Mesodermal cell (in vitro differentiated cells): ENCODE results near the gene STAT3.

Experiments used
- H3K27ac ChIP-seq: 2 replicates; pipeline ENCODE4 v1.7.0; 2013; ENCODE audit warnings: mild to moderate bottlenecking, low read depth, low read length, moderate library complexity; ENCODE audit not compliant: severe bottlenecking
- H3K36me3 ChIP-seq: 2 replicates; pipeline ENCODE4 v1.7.1; 2013; ENCODE audit warnings: mild to moderate bottlenecking, low read length, moderate library complexity; ENCODE audit not compliant: control insufficient read depth, insufficient read depth
- H3K4me1 ChIP-seq: one replicate; pipeline ENCODE4 v1.7.1; 2013; ENCODE audit warnings: mild to moderate bottlenecking, low read length; ENCODE audit not compliant: insufficient read depth, control insufficient read depth, poor library complexity, severe bottlenecking
- H3K4me3 ChIP-seq: 2 replicates; pipeline ENCODE4 v1.7.0; 2013; ENCODE audit warnings: low read length, control low read depth, mild to moderate bottlenecking; ENCODE audit not compliant: insufficient read depth, poor library complexity, severe bottlenecking; ENCODE audit errors: extremely low read depth
- H3K9me3 ChIP-seq: 2 replicates; pipeline ENCODE4 v1.7.1; 2013; ENCODE audit warnings: mild to moderate bottlenecking, low read length, moderate library complexity; ENCODE audit not compliant: control insufficient read depth
- WGBS, 2 experiments: methylation state at CpG; one replicate each; pipeline ENCODE4 v1.1.5; 2013; ENCODE audit warnings: missing lambda C conversion rate in 2 of 2; ENCODE audit not compliant: insufficient coverage in 2 of 2; 5-methylcytosine and 5-hydroxymethylcytosine counted together

Gene STAT3

DNA sequence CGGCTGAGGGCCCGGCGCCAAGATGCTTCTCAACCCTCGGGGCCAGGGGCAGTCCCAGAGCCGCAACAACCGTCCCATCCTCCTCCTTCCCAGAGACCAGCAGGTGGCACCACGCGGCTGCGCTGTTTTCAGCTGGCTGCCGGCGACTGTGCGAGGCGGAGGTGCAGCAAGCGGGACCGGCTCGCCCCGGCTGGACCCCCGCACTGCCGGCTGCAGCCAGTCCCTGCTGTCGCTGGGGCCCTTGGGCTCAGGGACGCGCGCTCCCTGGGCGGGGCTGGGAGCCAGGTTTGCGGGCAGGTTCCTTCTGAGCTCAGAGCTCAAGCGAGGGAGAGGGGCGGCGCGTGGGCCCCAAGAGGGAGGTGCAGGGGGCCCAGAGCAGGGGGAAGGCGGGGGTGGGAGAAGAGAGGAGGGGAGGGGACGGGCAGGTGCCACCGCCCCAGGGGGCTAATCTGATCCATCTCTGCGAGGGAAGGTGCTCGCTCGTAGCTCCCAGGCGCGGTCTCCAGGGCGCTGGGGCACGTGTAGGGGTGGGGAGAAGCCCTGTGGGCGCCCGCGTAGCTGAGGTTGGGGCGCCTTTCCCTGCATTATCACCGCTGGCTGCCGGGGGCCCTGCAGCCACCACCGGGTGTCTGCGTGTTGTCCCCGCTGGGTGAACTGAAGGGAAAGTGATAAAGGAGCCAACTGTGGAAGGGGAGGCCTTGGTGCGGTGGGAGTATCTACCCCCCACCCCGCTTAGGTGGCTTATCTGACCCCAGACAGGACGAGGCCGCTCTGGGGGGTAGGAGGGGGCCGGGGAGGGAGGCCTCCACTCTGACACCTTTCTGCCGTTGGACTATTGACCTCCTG is 75.7 kb downstream of the STAT3 start:
- Histone ChIP-seq H3K4me3 (no peak overlapping the region), H3K4me1 (peaks cover 37% of the 10 kb centered on the region), H3K9me3 (no peaks in the 10 kb centered on the region), H3K36me3 (peaks cover 30% of the 10 kb centered on the region), H3K27ac (peak overlapping the region; percentile 50)
- WGBS, 2 experiments, result 21 to 23% methylated on average over 22 to 33 of the region's 54 CpGs

- Histone ChIP-seq H3K4me1 (peaks cover 37% of the 10 kb centered on the region), H3K27ac (peak overlapping the region; percentile 50), H3K4me3 (no peak overlapping the region), H3K9me3 (no peaks in the 10 kb centered on the region), H3K36me3 (peaks cover 25% of the 10 kb centered on the region)
- 50% methylated on average over 4 to 5 of the region's 5 CpGs for WGBS, 2 experiments
Observed at GRCh38 chr17:42312035-42312284, 76.3 kb downstream of the STAT3 start.

DNA sequence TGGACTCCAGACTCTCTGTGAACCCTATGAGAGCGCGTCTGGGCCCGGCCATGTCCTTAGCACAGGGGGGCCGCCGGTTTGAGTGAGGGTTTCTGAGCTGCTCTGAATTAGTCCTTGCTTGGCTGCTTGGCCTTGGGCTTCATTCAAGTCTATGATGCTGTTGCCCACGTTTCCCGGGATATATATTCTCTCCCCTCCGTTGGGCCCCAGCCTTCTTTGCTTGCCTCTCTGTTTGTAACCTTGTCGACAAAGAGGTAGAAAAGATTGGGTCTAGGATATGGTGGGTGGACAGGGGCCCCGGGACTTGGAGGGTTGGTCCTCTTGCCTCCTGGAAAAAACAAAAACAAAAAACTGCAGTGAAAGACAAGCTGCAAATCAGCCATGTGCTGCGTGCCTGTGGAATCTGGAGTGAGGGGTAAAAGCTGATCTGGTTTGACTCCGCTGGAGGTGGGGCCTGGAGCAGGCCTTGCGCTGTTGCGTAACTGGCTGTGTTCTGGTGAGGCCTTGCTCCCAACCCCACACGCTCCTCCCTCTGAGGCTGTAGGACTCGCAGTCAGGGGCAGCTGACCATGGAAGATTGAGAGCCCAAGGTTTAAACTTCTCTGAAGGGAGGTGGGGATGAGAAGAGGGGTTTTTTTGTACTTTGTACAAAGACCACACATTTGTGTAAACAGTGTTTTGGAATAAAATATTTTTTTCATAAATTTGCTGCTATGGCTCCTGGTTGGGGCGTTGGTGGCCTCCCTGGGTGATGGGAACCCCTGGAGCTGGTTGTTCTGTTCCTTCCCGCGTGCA is 76.8 kb downstream of the STAT3 start:
- Histone ChIP-seq H3K4me1 (peaks cover 37% of the 10 kb centered on the region), H3K9me3 (no peaks in the 10 kb centered on the region), H3K27ac (peak overlapping the region; percentile 50), H3K4me3 (no peak overlapping the region), H3K36me3 (peaks cover 20% of the 10 kb centered on the region)
- WGBS, 2 experiments, result 83 to 84% methylated on average over 16 to 17 of the region's 19 CpGs

DNA sequence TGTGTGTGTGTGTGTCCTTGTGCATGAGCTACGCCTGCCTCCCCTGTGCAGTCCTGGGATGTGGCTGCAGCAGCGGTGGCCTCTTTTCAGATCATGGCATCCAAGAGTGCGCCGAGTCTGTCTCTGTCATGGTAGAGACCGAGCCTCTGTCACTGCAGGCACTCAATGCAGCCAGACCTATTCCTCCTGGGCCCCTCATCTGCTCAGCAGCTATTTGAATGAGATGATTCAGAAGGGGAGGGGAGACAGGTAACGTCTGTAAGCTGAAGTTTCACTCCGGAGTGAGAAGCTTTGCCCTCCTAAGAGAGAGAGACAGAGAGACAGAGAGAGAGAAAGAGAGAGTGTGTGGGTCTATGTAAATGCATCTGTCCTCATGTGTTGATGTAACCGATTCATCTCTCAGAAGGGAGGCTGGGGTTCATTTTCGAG is 77.4 kb downstream of the STAT3 start:
- 88 to 91% methylated on average over 8 to 9 of the region's 9 CpGs for WGBS, 2 experiments
- H3K36me3 ChIP-seq, result peaks cover 13% of the 10 kb centered on the region
- H3K4me1 ChIP-seq, result peaks cover 38% of the 10 kb centered on the region
- H3K9me3 ChIP-seq, result no peaks in the 10 kb centered on the region
- H3K4me3 ChIP-seq, result no peak overlapping the region
- H3K27ac ChIP-seq, result peak overlapping the region; percentile 50

DNA sequence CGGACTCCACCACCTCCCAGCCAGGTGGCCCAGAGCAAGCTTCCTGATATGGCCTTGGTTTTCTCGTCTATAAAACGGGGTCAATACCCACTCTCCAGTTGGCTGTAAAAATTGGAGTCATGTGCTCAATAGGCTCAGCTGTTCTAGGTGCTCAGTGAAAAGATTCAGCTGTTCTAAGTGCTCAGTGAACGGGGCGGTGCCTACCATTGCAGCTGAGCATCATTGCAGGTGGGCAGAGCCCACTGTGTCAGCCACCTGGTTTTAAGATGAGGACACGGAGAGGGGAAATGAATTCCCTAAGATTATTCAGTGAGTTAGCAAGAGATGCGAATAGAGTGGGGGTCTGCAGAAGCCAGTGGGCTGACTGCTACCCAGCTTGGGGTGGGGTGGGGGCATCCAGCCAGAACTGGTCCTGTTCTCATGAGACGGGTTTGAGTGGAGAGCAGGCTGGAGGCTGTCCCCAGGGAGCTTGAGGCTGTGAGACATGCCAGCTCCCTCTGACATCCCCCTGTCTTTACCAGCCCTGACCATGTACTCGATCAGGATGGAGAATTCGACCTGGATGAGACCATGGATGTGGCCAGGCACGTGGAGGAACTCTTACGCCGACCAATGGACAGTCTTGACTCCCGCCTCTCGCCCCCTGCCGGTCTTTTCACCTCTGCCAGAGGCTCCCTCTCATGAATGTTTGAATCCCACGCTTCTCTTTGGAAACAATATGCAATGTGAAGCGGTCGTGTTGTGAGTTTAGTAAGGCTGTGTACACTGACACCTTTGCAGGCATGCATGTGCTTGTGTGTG is 78.1 kb downstream of the STAT3 start:
- H3K9me3 ChIP-seq, result no peaks in the 10 kb centered on the region
- H3K27ac ChIP-seq, result no peak overlapping the region
- H3K4me3 ChIP-seq, result no peak overlapping the region
- H3K4me1 ChIP-seq, result peaks cover 40% of the 10 kb centered on the region
- 87 to 88% methylated on average over 15 to 16 of the region's 19 CpGs for WGBS, 2 experiments
- H3K36me3 ChIP-seq, result peaks cover 7% of the 10 kb centered on the region

DNA sequence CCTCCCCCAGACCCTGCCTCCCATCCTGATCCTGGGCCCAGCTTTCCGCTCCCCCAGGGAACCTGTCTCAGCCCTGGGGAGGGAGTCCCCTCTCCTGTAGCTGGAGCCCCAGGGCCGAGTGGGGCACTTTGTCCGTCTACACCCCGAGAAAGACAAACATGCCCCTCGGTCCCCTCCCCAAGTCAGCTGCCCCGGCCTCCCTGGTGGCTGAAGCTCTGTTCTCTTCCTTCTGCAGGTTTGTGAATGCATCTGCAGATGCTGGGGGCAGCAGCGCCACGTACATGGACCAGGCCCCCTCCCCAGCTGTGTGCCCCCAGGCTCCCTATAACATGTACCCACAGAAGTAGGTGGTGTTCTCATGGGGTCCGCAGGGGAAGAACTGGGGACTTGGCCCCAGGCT is 79.1 kb downstream of the STAT3 start:
- H3K9me3 ChIP-seq, result no peaks in the 10 kb centered on the region
- H3K36me3 ChIP-seq, result no peaks in the 10 kb centered on the region
- 90 to 97% methylated on average over 7 to 8 of the region's 9 CpGs for WGBS, 2 experiments
- no peak overlapping the region for H3K4me3 ChIP-seq
- no peak overlapping the region for H3K27ac ChIP-seq
- H3K4me1 ChIP-seq, result peaks cover 34% of the 10 kb centered on the region

DNA sequence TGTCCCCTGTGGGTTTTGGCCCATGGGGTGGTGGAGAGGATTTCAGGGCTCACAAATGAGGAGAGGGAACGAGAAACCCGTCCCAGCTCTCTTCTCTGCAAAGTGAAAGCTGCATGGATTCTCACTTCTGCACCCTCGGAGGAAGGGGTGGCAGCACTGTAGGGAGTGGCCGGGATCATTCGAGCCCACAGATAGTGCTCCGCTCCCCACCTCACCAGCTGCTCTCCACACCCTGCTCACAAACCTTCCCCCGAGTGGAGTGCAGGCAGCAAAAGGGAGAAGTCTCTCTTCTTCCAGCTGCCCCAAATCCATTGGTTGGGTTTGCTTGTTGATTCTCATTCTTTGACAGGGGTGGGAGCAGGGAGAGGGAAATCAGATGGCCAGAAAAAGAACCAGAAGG is 79.8 kb downstream of the STAT3 start:
- 92 to 100% methylated on average over 1 to 6 of the region's 7 CpGs for WGBS, 2 experiments

GRCh38 chr17:42307362-42307927 is 80.8 kb downstream of the STAT3 start:
- no peak overlapping the region for H3K4me3 ChIP-seq
- no peaks in the 10 kb centered on the region for H3K36me3 ChIP-seq
- H3K27ac ChIP-seq, result no peak overlapping the region
- H3K4me1 ChIP-seq, result peaks cover 22% of the 10 kb centered on the region
- WGBS, 2 experiments, result 96 to 98% methylated on average over 13 to 16 of the region's 19 CpGs
- no peaks in the 10 kb centered on the region for H3K9me3 ChIP-seq

More for the DNA sequence above, 79.8 kb downstream of the STAT3 start:
- H3K9me3 ChIP-seq, result no peaks in the 10 kb centered on the region
- H3K4me1 ChIP-seq, result peaks cover 27% of the 10 kb centered on the region
- H3K27ac ChIP-seq, result no peak overlapping the region
- no peaks in the 10 kb centered on the region for H3K36me3 ChIP-seq
- no peak overlapping the region for H3K4me3 ChIP-seq

- H3K4me1 ChIP-seq, result peaks cover 10% of the 10 kb centered on the region
- no peak overlapping the region for H3K4me3 ChIP-seq
- H3K36me3 ChIP-seq, result no peaks in the 10 kb centered on the region
- 90 to 96% methylated on average over 2 to 3 of the region's 5 CpGs for WGBS, 2 experiments
- H3K9me3 ChIP-seq, result no peaks in the 10 kb centered on the region
- H3K27ac ChIP-seq, result no peak overlapping the region
Observed at GRCh38 chr17:42306385-42306667, 81.9 kb downstream of the STAT3 start.

- Histone ChIP-seq H3K4me3 (no peak overlapping the region), H3K36me3 (no peaks in the 10 kb centered on the region), H3K9me3 (no peaks in the 10 kb centered on the region), H3K4me1 (peaks cover 7% of the 10 kb centered on the region), H3K27ac (no peak overlapping the region)
- 84 to 94% methylated on average over 6 to 8 of the region's 18 CpGs for WGBS, 2 experiments
Observed at GRCh38 chr17:42305543-42306384, 82.5 kb downstream of the STAT3 start.
